Measurements from ENCODE around the gene PPM1G.

DNA sequence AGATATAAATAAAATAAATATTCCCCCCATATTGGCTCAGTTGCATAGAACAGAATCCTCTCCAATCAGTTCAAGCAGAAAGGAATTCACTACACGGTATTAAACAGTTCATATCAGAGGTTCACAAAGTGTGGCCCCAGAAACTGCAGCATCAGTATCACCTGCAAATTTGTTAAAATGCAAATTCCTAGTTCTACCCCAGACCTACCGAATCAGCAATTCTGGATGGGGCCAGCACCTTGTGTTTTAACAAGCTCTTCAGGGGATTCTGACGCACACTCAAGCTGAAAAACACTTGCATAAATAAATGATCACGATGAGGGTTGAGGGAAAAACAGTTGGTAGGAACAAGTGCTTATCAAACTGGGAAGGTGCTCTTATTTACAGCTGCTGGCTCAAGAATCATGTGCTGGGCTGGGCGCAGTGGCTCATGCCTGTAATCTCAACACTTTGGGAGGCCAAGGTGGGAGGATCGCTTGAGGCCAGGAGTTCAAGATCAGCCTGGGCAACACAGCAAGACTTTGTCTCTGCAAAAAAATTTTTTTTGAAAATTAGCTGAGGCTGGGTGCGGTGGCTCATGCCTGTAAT is 59.2 kb downstream of the PPM1G start:
- TF ChIP-seq, protein P1, sequence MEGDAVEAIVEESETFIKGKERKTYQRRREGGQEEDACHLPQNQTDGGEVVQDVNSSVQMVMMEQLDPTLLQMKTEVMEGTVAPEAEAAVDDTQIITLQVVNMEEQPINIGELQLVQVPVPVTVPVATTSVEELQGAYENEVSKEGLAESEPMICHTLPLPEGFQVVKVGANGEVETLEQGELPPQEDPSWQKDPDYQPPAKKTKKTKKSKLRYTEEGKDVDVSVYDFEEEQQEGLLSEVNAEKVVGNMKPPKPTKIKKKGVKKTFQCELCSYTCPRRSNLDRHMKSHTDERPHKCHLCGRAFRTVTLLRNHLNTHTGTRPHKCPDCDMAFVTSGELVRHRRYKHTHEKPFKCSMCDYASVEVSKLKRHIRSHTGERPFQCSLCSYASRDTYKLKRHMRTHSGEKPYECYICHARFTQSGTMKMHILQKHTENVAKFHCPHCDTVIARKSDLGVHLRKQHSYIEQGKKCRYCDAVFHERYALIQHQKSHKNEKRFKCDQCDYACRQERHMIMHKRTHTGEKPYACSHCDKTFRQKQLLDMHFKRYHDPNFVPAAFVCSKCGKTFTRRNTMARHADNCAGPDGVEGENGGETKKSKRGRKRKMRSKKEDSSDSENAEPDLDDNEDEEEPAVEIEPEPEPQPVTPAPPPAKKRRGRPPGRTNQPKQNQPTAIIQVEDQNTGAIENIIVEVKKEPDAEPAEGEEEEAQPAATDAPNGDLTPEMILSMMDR (IDR thresholded peaks at IDR 0.05; ENCODE audit: low read depth, low read length) = no peak
- TF ChIP-seq EZH2phosphoT487 (IDR thresholded peaks at IDR 0.05; ENCODE audit: low read depth) = no peak

Data from OCI-LY3 (cell line).